ENCODE data around the gene ALG14.

Gene ALG14

GRCh38 chr1:95003433-95003738, 69.4 kb downstream of the ALG14 start:
- no peak for DNase-seq (ENCODE audit: low read depth in 1 of 2, low spot score in 1 of 2)
- no peak for TF ChIP-seq POLR2AphosphoS5 (IDR thresholded peaks at IDR 0.05; ENCODE audit: low read depth)
- TF ChIP-seq SPI1 (IDR thresholded peaks at IDR 0.05; ENCODE audit: borderline replicate concordance, low read depth): no peak
- no peak for TF ChIP-seq GABPA (IDR thresholded peaks at IDR 0.05; ENCODE audit: low read depth)
- no peak for TF ChIP-seq REST (IDR thresholded peaks at IDR 0.05; ENCODE audit: insufficient replicate concordance, low read depth)
- TF ChIP-seq CTCF (IDR thresholded peaks at IDR 0.05; ENCODE audit: insufficient read depth, low read length): no peak
- Histone ChIP-seq H3K4me3 (replicated peaks; ENCODE audit: insufficient read depth, low read length) (no peak overlapping the region), H3K27ac (replicated peaks) (no peak overlapping the region), H3K27me3 (ENCODE audit: insufficient read depth, poor library complexity, severe bottlenecking) (no peaks in the 10 kb centered on the region)

DNA sequence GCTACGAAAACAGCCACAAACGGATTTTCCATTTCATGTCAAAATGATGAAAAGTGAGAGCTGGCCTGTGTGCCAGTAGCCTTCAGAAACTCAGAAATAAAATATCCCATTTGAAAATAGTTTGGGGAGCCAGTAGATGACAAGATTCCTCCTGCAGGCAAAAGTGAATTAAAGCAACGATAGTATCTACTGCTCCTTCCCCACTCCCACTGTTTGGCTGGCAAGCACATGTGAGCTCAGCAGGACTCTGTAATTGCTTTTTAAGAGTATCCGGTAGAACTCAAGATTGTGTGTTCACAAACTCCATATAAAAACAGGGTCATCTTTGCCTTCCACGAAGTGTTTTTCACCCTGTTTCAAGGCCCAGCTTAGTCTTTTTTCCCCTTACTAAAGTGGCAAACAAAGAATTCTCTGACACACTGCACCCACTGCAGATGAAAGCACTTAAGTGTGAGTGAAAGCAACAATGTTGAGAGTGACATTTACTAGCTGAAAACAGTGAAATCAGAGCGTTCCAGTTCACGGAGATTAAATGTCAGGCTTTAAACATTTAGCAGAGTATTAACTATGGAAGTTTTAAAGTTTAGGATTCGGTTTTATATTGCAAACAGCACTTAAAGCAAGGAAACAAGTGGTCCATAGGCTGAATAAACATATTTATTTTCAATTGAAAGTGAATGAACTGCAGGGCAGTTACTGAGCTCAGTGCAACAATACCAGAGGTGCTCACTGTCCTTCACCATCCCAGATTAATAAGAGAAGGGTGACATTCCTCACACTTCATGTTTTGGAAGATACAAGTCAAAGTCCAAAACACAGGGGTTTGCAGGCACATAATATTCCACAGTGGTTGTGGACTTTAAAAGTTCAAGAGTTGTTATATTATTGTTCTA, 70.0 kb downstream of the ALG14 start:
- H3K4me3 ChIP-seq (replicated peaks; ENCODE audit: insufficient read depth, low read length): no peak overlapping the region
- DNase-seq (ENCODE audit: low read depth in 1 of 2, low spot score in 1 of 2): no peak
- TF ChIP-seq CTCF (IDR thresholded peaks at IDR 0.05; ENCODE audit: insufficient read depth, low read length) (no peak), POLR2AphosphoS5 (IDR thresholded peaks at IDR 0.05; ENCODE audit: low read depth) (no peak), SPI1 (IDR thresholded peaks at IDR 0.05; ENCODE audit: borderline replicate concordance, low read depth) (no peak), GABPA (IDR thresholded peaks at IDR 0.05; ENCODE audit: low read depth) (no peak), REST (IDR thresholded peaks at IDR 0.05; ENCODE audit: insufficient replicate concordance, low read depth) (no peak)

GRCh38 chr1:95002164-95002539, 70.6 kb downstream of the ALG14 start:
- H3K27me3 ChIP-seq (ENCODE audit: insufficient read depth, poor library complexity, severe bottlenecking): no peaks in the 10 kb centered on the region
- DNase-seq (ENCODE audit: low read depth in 1 of 2, low spot score in 1 of 2): no peak
- no peak overlapping the region for H3K4me3 ChIP-seq (replicated peaks; ENCODE audit: insufficient read depth, low read length)
- H3K27ac ChIP-seq (replicated peaks): no peak overlapping the region
- TF ChIP-seq CTCF (IDR thresholded peaks at IDR 0.05; ENCODE audit: insufficient read depth, low read length) (no peak), GABPA (IDR thresholded peaks at IDR 0.05; ENCODE audit: low read depth) (no peak), SPI1 (IDR thresholded peaks at IDR 0.05; ENCODE audit: borderline replicate concordance, low read depth) (no peak), POLR2AphosphoS5 (IDR thresholded peaks at IDR 0.05; ENCODE audit: low read depth) (no peak), REST (IDR thresholded peaks at IDR 0.05; ENCODE audit: insufficient replicate concordance, low read depth) (no peak)

More for the DNA sequence above, 70.0 kb downstream of the ALG14 start:
- Histone ChIP-seq H3K27me3 (ENCODE audit: insufficient read depth, poor library complexity, severe bottlenecking) (no peaks in the 10 kb centered on the region), H3K27ac (replicated peaks) (no peak overlapping the region)
